BJ (cell line): ENCODE measurements around the gene INTS3. TPM values are rescaled to one million over a fixed set of nuclear protein-coding genes. Genes with fewer than 3 reads are reported as not detected.

Experiments used
- CTCF ChIA-PET: fragments of 350-600 bp; formaldehyde crosslinking; extraction: SDS; loops from one replicate; lab custom pipeline; 2021; ENCODE audit warnings: antibody characterized with exemption, inconsistent platforms; lab: Yijun Ruan, JAX
- POLR2A ChIA-PET: fragments of 300-600 bp; sonication (Branson Sonifier 250); formaldehyde crosslinking; extraction: SDS; loops from one replicate; lab custom pipeline; 2021; ENCODE audit warnings: antibody characterized with exemption; lab: Charles Lee
- DNase-seq: peaks from one replicate; pipeline ENCODE4 v3.0.0-alpha.2; 2011; ENCODE audit warnings: low read depth
- H3K27me3 ChIP-seq: 2 replicates; pipeline ENCODE4 v1.6.0; 2011; ENCODE audit warnings: low read length; ENCODE audit not compliant: control insufficient read depth, insufficient read depth
- H3K36me3 ChIP-seq: 2 replicates; pipeline ENCODE4 v1.5.1; 2011; ENCODE audit warnings: low read length; ENCODE audit not compliant: control insufficient read depth, insufficient read depth
- H3K4me3 ChIP-seq: 2 replicates; pipeline ENCODE4 v1.5.1; 2011; ENCODE audit warnings: low read depth, mild to moderate bottlenecking, control low read depth, low read length
- CTCF ChIP-seq: IDR thresholded peaks from 2 replicates; pipeline ENCODE4 v1.5.1; 2011; ENCODE audit warnings: low read depth, mild to moderate bottlenecking, control low read depth, inconsistent platforms, low read length, moderate library complexity; ENCODE audit not compliant: insufficient read depth
- polyA plus RNA-seq: library from polyadenylated mRNA; depleted of rRNA; stranded (reverse); fragments of >200 nt; gene quantifications from 2 replicates; pipeline ENCODE4 v1.2.3, GENCODE V29; 2011

INTS3 gene
- polyA plus RNA-seq, 1 experiment = 52.8 TPM

- no peaks in the 10 kb centered on the region for H3K27me3 ChIP-seq
- no peak for TF ChIP-seq CTCF
- ChIA-PET POLR2A (no interaction called here), CTCF (interaction anchor here (1.2 to 1.3 kb wide), 2 partner anchors 9 to 16 kb away, joined by 3 to 4 read pairs; no protein-coding TSS in a partner anchor)
- H3K36me3 ChIP-seq = peaks cover 38% of the 10 kb centered on the region
- no peak for DNase-seq
- no peak overlapping the region for H3K4me3 ChIP-seq
These were observed 39.7 kb downstream of the INTS3 start for GRCh38 chr1:153767519-153767918.

- ChIA-PET POLR2A (no interaction called here), CTCF (interaction anchor here (1.0 to 1.6 kb wide), 3 partner anchors 11 to 59 kb away, joined by 3 to 4 read pairs (median 4); no protein-coding TSS in a partner anchor)
- Histone ChIP-seq H3K4me3 (no peak overlapping the region), H3K27me3 (no peaks in the 10 kb centered on the region), H3K36me3 (peaks cover 36% of the 10 kb centered on the region)
- DNase-seq = no peak
- no peak for TF ChIP-seq CTCF
These were observed 40.7 kb downstream of the INTS3 start for GRCh38 chr1:153768316-153769181.

DNA sequence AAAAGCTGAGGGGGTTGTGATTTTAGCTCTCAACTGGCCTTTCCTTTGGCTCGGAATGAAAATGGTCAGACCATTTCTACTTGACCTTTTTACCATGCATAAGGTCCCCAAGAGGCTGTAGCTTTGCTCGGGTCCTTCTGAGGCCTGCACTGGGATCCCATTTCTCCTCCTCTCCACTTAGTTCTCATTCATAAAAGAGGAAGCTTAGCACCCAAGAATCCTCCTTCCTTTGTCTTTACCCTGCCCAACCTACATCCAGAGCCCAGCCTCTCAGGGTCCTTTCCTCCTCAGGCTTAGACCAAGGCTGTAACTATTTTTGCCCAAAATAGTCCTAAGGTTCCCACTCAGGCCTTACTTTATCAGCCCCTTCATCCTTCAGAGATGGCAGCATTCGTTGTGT lies 41.4 kb downstream of the INTS3 start:
- Histone ChIP-seq H3K36me3 (peaks cover 34% of the 10 kb centered on the region), H3K27me3 (no peaks in the 10 kb centered on the region), H3K4me3 (no peak overlapping the region)
- ChIA-PET CTCF (interaction anchor here (1.0 to 1.6 kb wide), 3 partner anchors 11 to 58 kb away, joined by 3 to 4 read pairs (median 4); no protein-coding TSS in a partner anchor), POLR2A (no interaction called here)
- no peak for TF ChIP-seq CTCF
- no peak for DNase-seq

- POLR2A ChIA-PET = no interaction called here
- DNase-seq = no peak
These were observed 42.9 kb downstream of the INTS3 start for GRCh38 chr1:153770797-153771196.

More at GRCh38 chr1:153770797-153771196, 42.9 kb downstream of the INTS3 start:
- H3K36me3 ChIP-seq = peaks cover 25% of the 10 kb centered on the region
- CTCF ChIA-PET = interaction anchor here (0.7 to 3.7 kb wide), 5 partner anchors 10 to 216 kb away, joined by 3 to 14 read pairs (median 4); partner anchors contain the start of genes NPR1 and S100A13
- TF ChIP-seq CTCF = no peak
- H3K4me3 ChIP-seq = no peak overlapping the region
- no peaks in the 10 kb centered on the region for H3K27me3 ChIP-seq
